Neural progenitor cell (in vitro differentiated cells): Measurements from ENCODE around the gene LRBA. TPM values are rescaled to one million over a fixed set of nuclear protein-coding genes. Genes with fewer than 3 reads are reported as not detected.

Source experiments
- DNase-seq: peaks from one replicate; pipeline ENCODE4 v3.0.0-alpha.2; 2016; ENCODE audit warnings: low spot score
- H2AFZ ChIP-seq: fragments of 200-600 bp; sonication (generic); replicated peaks from 2 replicates; pipeline ENCODE4 v1.6.1; 2016; ENCODE audit warnings: antibody characterized with exemption
- H3F3A ChIP-seq: fragments of 200-600 bp; sonication (generic); 2 replicates; pipeline ENCODE4 v1.6.1; 2016; ENCODE audit warnings: antibody characterized with exemption, low read depth
- H3K27ac ChIP-seq: fragments of 200-600 bp; sonication (generic); 2 replicates; pipeline ENCODE4 v1.5.1; 2016; ENCODE audit warnings: mild to moderate bottlenecking
- H3K27me3 ChIP-seq: fragments of 200-600 bp; sonication (generic); 2 replicates; pipeline ENCODE4 v1.6.1; 2016; ENCODE audit warnings: mild to moderate bottlenecking, moderate library complexity
- H3K36me3 ChIP-seq: fragments of 200-600 bp; sonication (generic); 2 replicates; pipeline ENCODE4 v1.5.1; 2016
- H3K4me1 ChIP-seq: fragments of 200-600 bp; sonication (generic); 2 replicates; pipeline ENCODE4 v1.6.1; 2016; ENCODE audit warnings: mixed run types
- H3K4me2 ChIP-seq: fragments of 200-600 bp; sonication (generic); 2 replicates; pipeline ENCODE4 v1.6.1; 2016
- H3K4me3 ChIP-seq: fragments of 200-600 bp; sonication (generic); 2 replicates; pipeline ENCODE4 v1.5.1; 2016
- H3K79me2 ChIP-seq: fragments of 200-600 bp; sonication (generic); 2 replicates; pipeline ENCODE4 v1.6.1; 2016; ENCODE audit warnings: low read depth
- H3K9ac ChIP-seq: fragments of 200-600 bp; sonication (generic); 2 replicates; pipeline ENCODE4 v1.6.1; 2016
- H3K9me3 ChIP-seq: fragments of 200-600 bp; sonication (generic); 2 replicates; pipeline ENCODE4 v1.5.1; 2016; ENCODE audit warnings: low read depth
- H4K20me1 ChIP-seq: fragments of 200-600 bp; sonication (generic); 2 replicates; pipeline ENCODE4 v1.6.1; 2016; ENCODE audit warnings: low read depth
- H3K27ac Mint-ChIP-seq: 3 replicates; pipeline ENCODE4 v1.8.0; 2021; ENCODE audit warnings: mixed read lengths
- H3K27me3 Mint-ChIP-seq: 2 replicates; pipeline ENCODE4 v1.8.0; 2022; ENCODE audit warnings: low read depth, mild to moderate bottlenecking, inconsistent platforms, moderate library complexity, mixed read lengths; ENCODE audit not compliant: insufficient read depth
- H3K36me3 Mint-ChIP-seq: 3 replicates; pipeline ENCODE4 v1.8.0; 2021; ENCODE audit warnings: mixed read lengths
- H3K4me1 Mint-ChIP-seq: 3 replicates; pipeline ENCODE4 v1.8.0; 2021; ENCODE audit warnings: mixed read lengths
- H3K4me3 Mint-ChIP-seq: 3 replicates; pipeline ENCODE4 v1.8.0; 2021; ENCODE audit warnings: mild to moderate bottlenecking, moderate library complexity, mixed read lengths
- H3K9me3 Mint-ChIP-seq: 3 replicates; pipeline ENCODE4 v1.8.0; 2020; ENCODE audit warnings: mixed read lengths
- CTCF ChIP-seq: fragments of 200-600 bp; sonication (generic); IDR thresholded peaks from 2 replicates; pipeline ENCODE4 v1.5.1; 2017; ENCODE audit warnings: antibody characterized with exemption, mild to moderate bottlenecking
- EZH2 ChIP-seq: fragments of 200-600 bp; sonication (generic); IDR thresholded peaks from 2 replicates; pipeline ENCODE4 v1.6.1; 2017; ENCODE audit warnings: antibody characterized with exemption, mild to moderate bottlenecking, moderate library complexity
- EZH2phosphoT487 ChIP-seq: fragments of 200-600 bp; sonication (generic); IDR thresholded peaks from 2 replicates; pipeline ENCODE4 v1.6.1; 2017; ENCODE audit warnings: antibody characterized with exemption
- total RNA-seq: library from RNA; depleted of rRNA; stranded (reverse); fragments of >200 nt; gene quantifications from 2 replicates; pipeline ENCODE4 v1.2.3, GENCODE V29; 2015; ENCODE audit warnings: low replicate concordance

LRBA gene
- total RNA-seq, 1 donor from 2014 or later: 111 TPM

- Histone ChIP-seq H2AFZ (no peak overlapping the region), H3K4me3 (no peak overlapping the region), H3K9ac (no peak overlapping the region), H3K4me1 (peaks cover 7% of the 10 kb centered on the region), H3K27me3 (no peaks in the 10 kb centered on the region), H3F3A (peaks cover 5% of the 10 kb centered on the region), H3K27ac (no peak overlapping the region), H4K20me1 (no peaks in the 10 kb centered on the region), H3K79me2 (no peaks in the 10 kb centered on the region), H3K9me3 (no peaks in the 10 kb centered on the region), H3K4me2 (no peak overlapping the region), H3K36me3 (no peaks in the 10 kb centered on the region)
- no peak for TF ChIP-seq CTCF
- TF ChIP-seq EZH2: no peak
- TF ChIP-seq EZH2phosphoT487: no peak
- Mint-ChIP-seq H3K27me3 (no peaks in the 10 kb centered on the region), H3K4me3 (no peak overlapping the region), H3K4me1 (peaks cover 5% of the 10 kb centered on the region), H3K27ac (no peak overlapping the region), H3K36me3 (peaks cover 1% of the 10 kb centered on the region), H3K9me3 (no peaks in the 10 kb centered on the region)
- DNase-seq: no peak
These were observed 709.1 kb downstream of the LRBA start for GRCh38 chr4:150305995-150306394.

GRCh38 chr4:150302553-150302952, 712.5 kb downstream of the LRBA start:
- no peak overlapping the region for H3K4me3 Mint-ChIP-seq
- H3F3A ChIP-seq: peaks cover 13% of the 10 kb centered on the region
- no peaks in the 10 kb centered on the region for H3K27me3 ChIP-seq
- H3K27ac Mint-ChIP-seq: no peak overlapping the region
- H3K4me1 ChIP-seq: peaks cover 34% of the 10 kb centered on the region
- H2AFZ ChIP-seq: no peak overlapping the region
- peaks cover 1% of the 10 kb centered on the region for H3K36me3 Mint-ChIP-seq
- H3K79me2 ChIP-seq: no peaks in the 10 kb centered on the region
- no peaks in the 10 kb centered on the region for H4K20me1 ChIP-seq
- H3K4me2 ChIP-seq: no peak overlapping the region
- no peaks in the 10 kb centered on the region for H3K9me3 ChIP-seq
- H3K36me3 ChIP-seq: no peaks in the 10 kb centered on the region
- H3K9me3 Mint-ChIP-seq: no peaks in the 10 kb centered on the region
- H3K4me1 Mint-ChIP-seq: peaks cover 7% of the 10 kb centered on the region
- DNase-seq: no peak
- H3K4me3 ChIP-seq: no peak overlapping the region
- H3K9ac ChIP-seq: no peak overlapping the region
- no peak for TF ChIP-seq EZH2phosphoT487
- TF ChIP-seq CTCF: no peak
- no peak for TF ChIP-seq EZH2
- H3K27ac ChIP-seq: no peak overlapping the region
- no peaks in the 10 kb centered on the region for H3K27me3 Mint-ChIP-seq

GRCh38 chr4:150299816-150300215, 715.3 kb downstream of the LRBA start:
- Histone ChIP-seq H3K27ac (peak overlapping the region; percentile 42), H3K79me2 (no peaks in the 10 kb centered on the region), H3K9me3 (no peaks in the 10 kb centered on the region), H3K4me2 (no peak overlapping the region), H3K9ac (no peak overlapping the region), H2AFZ (no peak overlapping the region), H3K4me1 (peaks cover 34% of the 10 kb centered on the region), H3K36me3 (no peaks in the 10 kb centered on the region), H3F3A (peaks cover 8% of the 10 kb centered on the region), H4K20me1 (no peaks in the 10 kb centered on the region), H3K4me3 (no peak overlapping the region), H3K27me3 (no peaks in the 10 kb centered on the region)
- TF ChIP-seq EZH2phosphoT487 (no peak), CTCF (no peak), EZH2 (no peak)
- Mint-ChIP-seq H3K4me1 (peaks cover 7% of the 10 kb centered on the region), H3K27me3 (no peaks in the 10 kb centered on the region), H3K9me3 (no peaks in the 10 kb centered on the region), H3K27ac (no peak overlapping the region), H3K4me3 (no peak overlapping the region), H3K36me3 (peaks cover 1% of the 10 kb centered on the region)
- no peak for DNase-seq
